K562 (cell line): ENCODE data around the gene F12. TPM values are rescaled to one million over a fixed set of nuclear protein-coding genes. Genes with fewer than 3 reads are reported as not detected.
A peak's percentile ranks its signal among the peaks of the same experiment; 100 is the strongest.

Experiments
- ARHGAP35 ChIP-seq: fragments of 450-650 bp; IDR thresholded peaks from 2 replicates; pipeline ENCODE4 v1.6.1; 2018; ENCODE audit not compliant: partially characterized antibody
- ARNT ChIP-seq, 2 experiments: fragments of 450-650 bp; IDR thresholded peaks; 2 replicates each; pipeline ENCODE4 v1.6.1; 2016; ENCODE audit warnings: mild to moderate bottlenecking in 1 of 2
- CAMTA2 ChIP-seq: fragments of 250-450 bp; sonication (Bioruptor Pico); conservative IDR thresholded peaks from 2 replicates; pipeline ENCODE4 v1.5.1; 2022
- CCAR2 ChIP-seq: fragments of 200-400 bp; formaldehyde crosslinking; IDR thresholded peaks from 2 replicates; pipeline ENCODE4 v1.6.1; 2017; ENCODE audit warnings: mild to moderate bottlenecking, low read depth, low read length
- CHD2 ChIP-seq: IDR thresholded peaks from 2 replicates; pipeline ENCODE4 v1.6.1; 2011; ENCODE audit warnings: low read depth, low read length
- CHD7 ChIP-seq: fragments of 200-600 bp; sonication (generic); IDR thresholded peaks from one replicate; pipeline ENCODE4 v1.6.1; 2012; ENCODE audit warnings: mild to moderate bottlenecking, low read depth, low read length, inconsistent platforms
- ETV6 ChIP-seq, 3 experiments: fragments of 150-350 bp in 1 of 3; sonication (generic) in 1 of 3; formaldehyde crosslinking in 1 of 3; IDR thresholded peaks; 2 replicates each; pipeline versions ENCODE4 v1.6.1 to v1.8.0; 2014 to 2022; ENCODE audit warnings: borderline replicate concordance in 2 of 3, low read depth in 2 of 3, antibody characterized with exemption in 1 of 3, low read length in 1 of 3, mild to moderate bottlenecking in 1 of 3, missing genetic modification reagents in 1 of 3
- FOXA1 ChIP-seq: fragments of 450-650 bp; IDR thresholded peaks from 2 replicates; pipeline ENCODE4 v1.6.1; 2016; ENCODE audit warnings: mild to moderate bottlenecking, borderline replicate concordance
- FOXK2 ChIP-seq, 2 experiments: fragments of 450-650 bp; IDR thresholded peaks in 1 of 2; conservative IDR thresholded peaks in 1 of 2; 2 replicates each; pipeline ENCODE4 v1.6.1; 2016; ENCODE audit warnings: low read depth in 2 of 2, mild to moderate bottlenecking in 1 of 2
- HBP1 ChIP-seq: fragments of 450-650 bp; formaldehyde crosslinking; IDR thresholded peaks from 2 replicates; pipeline ENCODE4 v1.4.0; 2022; ENCODE audit warnings: missing genetic modification characterization
- IFI16 ChIP-seq: fragments of 250-450 bp; sonication (Bioruptor Pico); IDR thresholded peaks from 2 replicates; pipeline ENCODE4 v2.1.2; 2022; ENCODE audit warnings: mild to moderate bottlenecking, inconsistent platforms
- MED1 ChIP-seq: sonication (generic); formaldehyde crosslinking; IDR thresholded peaks from 2 replicates; pipeline ENCODE4 v1.8.1; 2023; ENCODE audit warnings: missing genetic modification reagents, borderline replicate concordance
- RBM17 ChIP-seq: fragments of 200-400 bp; formaldehyde crosslinking; IDR thresholded peaks from 2 replicates; pipeline ENCODE4 v1.6.1; 2017; ENCODE audit warnings: low read depth, mild to moderate bottlenecking, low read length, borderline replicate concordance
- ZFPM2 ChIP-seq: fragments of 250-450 bp; sonication (Bioruptor Pico); IDR thresholded peaks from 2 replicates; pipeline ENCODE4 v1.5.1; 2022; ENCODE audit warnings: mild to moderate bottlenecking
- ZNF431 ChIP-seq: sonication (generic); formaldehyde crosslinking; IDR thresholded peaks from 2 replicates; pipeline ENCODE4 v1.8.0; 2022; ENCODE audit warnings: mild to moderate bottlenecking, missing genetic modification reagents
- polyA plus RNA-seq, 8 experiments: library from polyadenylated mRNA; depleted of rRNA in 4 of 8; stranded (reverse) in 5 of 8; unstranded in 3 of 8; fragments of >200 nt; fragmentation: Nextera tagmentation in 2 of 8; fragmentation: Illumina TruSeq in 1 of 8; extraction: Ambion mirVana in 2 of 8; extraction: Trizol in 1 of 8; gene quantifications; 2 replicates each; pipeline versions ENCODE4 v1.2.1 to v1.2.3, GENCODE V29; 2011 to 2014; ENCODE audit warnings: inconsistent platforms in 1 of 8, missing spikeins in 1 of 8
- total RNA-seq, 7 experiments: library from RNA; depleted of rRNA in 6 of 7; stranded (reverse); fragments of >200 nt in 6 of 7; fragmentation: Illumina TruSeq in 2 of 7; extraction: Trizol in 2 of 7; gene quantifications; 2 replicates each; pipeline versions ENCODE4 v1.2.1 to v1.2.3, GENCODE V29; 2011 to 2021; ENCODE audit warnings: low replicate concordance in 1 of 7

Gene F12
- total and polyA plus RNA-seq, 9 of the 15 experiments (the other 6 are each of a cell fraction or from before 2014, with no cell fraction given), result 0.59 to 18.3 (median 3.6) TPM

- TF ChIP-seq HBP1 (CRISPR knock-in tag) (peak; percentile 64; the same call in 1 of the 2 replicates), IFI16 (CRISPR knock-in tag) (no peak), FOXK2 (conservative IDR thresholded peaks at IDR 0.05 in 1 of 2, IDR thresholded peaks at IDR 0.05 in 1 of 2; ENCODE audit: low read depth in 2 of 2) (no peak), ZNF431 (CRISPR knock-in tag) (0 out of 2 replicates have a peak, but pooled peaks have one; percentile 47), MED1 (CRISPR knock-in tag) (no peak), CHD2 (no peak; the same call in 1 of the 2 replicates), ARNT (IDR thresholded peaks at IDR 0.05) (no peak), FOXA1 (no peak), CHD7 (no peak), RBM17 (no peak), ETV6 (IDR thresholded peaks at IDR 0.05; ENCODE audit: borderline replicate concordance in 1 of 2, low read depth in 2 of 2, low read length in 1 of 2) (no peak), ETV6 (CRISPR knock-in tag; IDR thresholded peaks at IDR 0.05; ENCODE audit: borderline replicate concordance) (no peak), ARHGAP35 (no peak), CAMTA2 (no peak), CCAR2 (no peak), ZFPM2 (CRISPR knock-in tag) (no peak)
These were observed 37.1 kb upstream of the F12 start, which contains the start of gene PRR7 (continued) for GRCh38 chr5:177446200-177447065.
